ENCODE data around the gene ZMAT5.

ZMAT5 gene

GRCh38 chr22:29766632-29767170 lies at the start of gene ZMAT5:
ZMAT5 (minus strand) TSS chr22:29767007; CDS start chr22:29748544, 18,463 bp downstream.
- Histone ChIP-seq H3K36me3 (ENCODE audit: insufficient read depth, low read length) (peaks cover 9% of the 10 kb centered on the region; the same call in 1 of the 2 replicates), H3K4me1 (ENCODE audit: insufficient read depth, low read length) (peaks cover 5% of the 10 kb centered on the region; the same call in 1 of the 2 replicates)

GRCh38 chr22:29816539-29816938 lies 49.7 kb upstream of the ZMAT5 start:
- Histone ChIP-seq H3K9ac (ENCODE audit: low read depth, low read length) (no peak overlapping the region), H3K4me1 (ENCODE audit: insufficient read depth, low read length) (no peaks in the 10 kb centered on the region), H3K36me3 (ENCODE audit: insufficient read depth, low read length) (peaks cover 19% of the 10 kb centered on the region), H3K9me3 (ENCODE audit: control insufficient read depth, insufficient read depth, low read length) (no peaks in the 10 kb centered on the region)

More at GRCh38 chr22:29766632-29767170, at the start of gene ZMAT5:
- Histone ChIP-seq H3K9ac (ENCODE audit: low read depth, low read length) (peak within 1 kb of the TSS; percentile 94), H3K9me3 (ENCODE audit: control insufficient read depth, insufficient read depth, low read length) (no peaks in the 10 kb centered on the region)

- Histone ChIP-seq H3K4me1 (ENCODE audit: insufficient read depth, low read length) (no peaks in the 10 kb centered on the region), H3K9me3 (ENCODE audit: control insufficient read depth, insufficient read depth, low read length) (no peaks in the 10 kb centered on the region), H3K36me3 (ENCODE audit: insufficient read depth, low read length) (peaks cover 21% of the 10 kb centered on the region), H3K9ac (ENCODE audit: low read depth, low read length) (no peak overlapping the region)
Measured at GRCh38 chr22:29816128-29816527, 49.3 kb upstream of the ZMAT5 start.

GRCh38 chr22:29815580-29815979 lies 48.8 kb upstream of the ZMAT5 start:
- Histone ChIP-seq H3K9me3 (ENCODE audit: control insufficient read depth, insufficient read depth, low read length) (no peaks in the 10 kb centered on the region), H3K36me3 (ENCODE audit: insufficient read depth, low read length) (peaks cover 21% of the 10 kb centered on the region), H3K4me1 (ENCODE audit: insufficient read depth, low read length) (no peaks in the 10 kb centered on the region), H3K9ac (ENCODE audit: low read depth, low read length) (no peak overlapping the region)

GRCh38 chr22:29814003-29814402 lies 47.2 kb upstream of the ZMAT5 start:
- H3K36me3 ChIP-seq (ENCODE audit: insufficient read depth, low read length): peaks cover 21% of the 10 kb centered on the region
- H3K9ac ChIP-seq (ENCODE audit: low read depth, low read length): no peak overlapping the region
- no peaks in the 10 kb centered on the region for H3K4me1 ChIP-seq (ENCODE audit: insufficient read depth, low read length)
- no peaks in the 10 kb centered on the region for H3K9me3 ChIP-seq (ENCODE audit: control insufficient read depth, insufficient read depth, low read length)

GRCh38 chr22:29813563-29813962 lies 46.8 kb upstream of the ZMAT5 start:
- H3K4me1 ChIP-seq (ENCODE audit: insufficient read depth, low read length): no peaks in the 10 kb centered on the region
- H3K9ac ChIP-seq (ENCODE audit: low read depth, low read length): no peak overlapping the region
- H3K9me3 ChIP-seq (ENCODE audit: control insufficient read depth, insufficient read depth, low read length): no peaks in the 10 kb centered on the region
- H3K36me3 ChIP-seq (ENCODE audit: insufficient read depth, low read length): peaks cover 21% of the 10 kb centered on the region

GRCh38 chr22:29813126-29813525 lies 46.3 kb upstream of the ZMAT5 start:
- Histone ChIP-seq H3K36me3 (ENCODE audit: insufficient read depth, low read length) (peaks cover 21% of the 10 kb centered on the region), H3K4me1 (ENCODE audit: insufficient read depth, low read length) (no peaks in the 10 kb centered on the region), H3K9ac (ENCODE audit: low read depth, low read length) (no peak overlapping the region), H3K9me3 (ENCODE audit: control insufficient read depth, insufficient read depth, low read length) (no peaks in the 10 kb centered on the region)

GRCh38 chr22:29811377-29811776 lies 44.6 kb upstream of the ZMAT5 start:
- H3K9me3 ChIP-seq (ENCODE audit: control insufficient read depth, insufficient read depth, low read length): no peaks in the 10 kb centered on the region
- H3K36me3 ChIP-seq (ENCODE audit: insufficient read depth, low read length): peaks cover 16% of the 10 kb centered on the region
- H3K9ac ChIP-seq (ENCODE audit: low read depth, low read length): no peak overlapping the region
- H3K4me1 ChIP-seq (ENCODE audit: insufficient read depth, low read length): no peaks in the 10 kb centered on the region

- no peak overlapping the region for H3K9ac ChIP-seq (ENCODE audit: low read depth, low read length)
Measured at GRCh38 chr22:29810216-29810615, 43.4 kb upstream of the ZMAT5 start.

GRCh38 chr22:29806196-29806595 lies 39.4 kb upstream of the ZMAT5 start:
- no peak overlapping the region for H3K9ac ChIP-seq (ENCODE audit: low read depth, low read length)
- H3K4me1 ChIP-seq (ENCODE audit: insufficient read depth, low read length): peaks cover 2% of the 10 kb centered on the region; the same call in 1 of the 2 replicates
- no peaks in the 10 kb centered on the region for H3K9me3 ChIP-seq (ENCODE audit: control insufficient read depth, insufficient read depth, low read length)
- peaks cover 12% of the 10 kb centered on the region for H3K36me3 ChIP-seq (ENCODE audit: insufficient read depth, low read length)

More at GRCh38 chr22:29810216-29810615, 43.4 kb upstream of the ZMAT5 start:
- H3K9me3 ChIP-seq (ENCODE audit: control insufficient read depth, insufficient read depth, low read length): no peaks in the 10 kb centered on the region
- peaks cover 23% of the 10 kb centered on the region for H3K36me3 ChIP-seq (ENCODE audit: insufficient read depth, low read length)
- no peaks in the 10 kb centered on the region for H3K4me1 ChIP-seq (ENCODE audit: insufficient read depth, low read length)

- peaks cover 19% of the 10 kb centered on the region for H3K36me3 ChIP-seq (ENCODE audit: insufficient read depth, low read length)
Measured at GRCh38 chr22:29804985-29805384, 38.2 kb upstream of the ZMAT5 start.

GRCh38 chr22:29803190-29803589 lies 36.4 kb upstream of the ZMAT5 start:
- peaks cover 3% of the 10 kb centered on the region; the same call in 1 of the 2 replicates for H3K4me1 ChIP-seq (ENCODE audit: insufficient read depth, low read length)
- H3K9ac ChIP-seq (ENCODE audit: low read depth, low read length): no peak overlapping the region
- no peaks in the 10 kb centered on the region for H3K9me3 ChIP-seq (ENCODE audit: control insufficient read depth, insufficient read depth, low read length)
- peaks cover 24% of the 10 kb centered on the region for H3K36me3 ChIP-seq (ENCODE audit: insufficient read depth, low read length)

More at GRCh38 chr22:29804985-29805384, 38.2 kb upstream of the ZMAT5 start:
- Histone ChIP-seq H3K9me3 (ENCODE audit: control insufficient read depth, insufficient read depth, low read length) (no peaks in the 10 kb centered on the region), H3K9ac (ENCODE audit: low read depth, low read length) (no peak overlapping the region), H3K4me1 (ENCODE audit: insufficient read depth, low read length) (peaks cover 3% of the 10 kb centered on the region; the same call in 1 of the 2 replicates)

- Histone ChIP-seq H3K4me1 (ENCODE audit: insufficient read depth, low read length) (peaks cover 3% of the 10 kb centered on the region; the same call in 1 of the 2 replicates), H3K9me3 (ENCODE audit: control insufficient read depth, insufficient read depth, low read length) (no peaks in the 10 kb centered on the region), H3K9ac (ENCODE audit: low read depth, low read length) (no peak overlapping the region), H3K36me3 (ENCODE audit: insufficient read depth, low read length) (peaks cover 24% of the 10 kb centered on the region)
Measured at GRCh38 chr22:29801796-29802195, 35.0 kb upstream of the ZMAT5 start.

- no peaks in the 10 kb centered on the region for H3K9me3 ChIP-seq (ENCODE audit: control insufficient read depth, insufficient read depth, low read length)
- H3K36me3 ChIP-seq (ENCODE audit: insufficient read depth, low read length): peaks cover 22% of the 10 kb centered on the region
- H3K9ac ChIP-seq (ENCODE audit: low read depth, low read length): no peak overlapping the region
- peaks cover 3% of the 10 kb centered on the region; the same call in 1 of the 2 replicates for H3K4me1 ChIP-seq (ENCODE audit: insufficient read depth, low read length)
Measured at GRCh38 chr22:29801153-29801552, 34.3 kb upstream of the ZMAT5 start.

- Histone ChIP-seq H3K9ac (ENCODE audit: low read depth, low read length) (no peak overlapping the region), H3K4me1 (ENCODE audit: insufficient read depth, low read length) (peaks cover 3% of the 10 kb centered on the region; the same call in 1 of the 2 replicates), H3K36me3 (ENCODE audit: insufficient read depth, low read length) (peaks cover 11% of the 10 kb centered on the region), H3K9me3 (ENCODE audit: control insufficient read depth, insufficient read depth, low read length) (no peaks in the 10 kb centered on the region)
Measured at GRCh38 chr22:29799217-29799680, 32.4 kb upstream of the ZMAT5 start.
